GM23248 (cell line): Measurements from ENCODE around the gene GNB2.

ENCODE experiments used
- EZH2 ChIP-seq: fragments of 200-600 bp; sonication (generic); IDR thresholded peaks from 2 replicates; pipeline ENCODE4 v1.6.1; 2018; ENCODE audit warnings: antibody characterized with exemption, mild to moderate bottlenecking; ENCODE audit not compliant: insufficient read depth, poor library complexity, severe bottlenecking
- EZH2phosphoT487 ChIP-seq: fragments of 200-600 bp; sonication (generic); IDR thresholded peaks from 2 replicates; pipeline ENCODE4 v1.6.1; 2018; ENCODE audit warnings: antibody characterized with exemption, moderate library complexity, mild to moderate bottlenecking, low read depth; ENCODE audit not compliant: insufficient read depth

DNA sequence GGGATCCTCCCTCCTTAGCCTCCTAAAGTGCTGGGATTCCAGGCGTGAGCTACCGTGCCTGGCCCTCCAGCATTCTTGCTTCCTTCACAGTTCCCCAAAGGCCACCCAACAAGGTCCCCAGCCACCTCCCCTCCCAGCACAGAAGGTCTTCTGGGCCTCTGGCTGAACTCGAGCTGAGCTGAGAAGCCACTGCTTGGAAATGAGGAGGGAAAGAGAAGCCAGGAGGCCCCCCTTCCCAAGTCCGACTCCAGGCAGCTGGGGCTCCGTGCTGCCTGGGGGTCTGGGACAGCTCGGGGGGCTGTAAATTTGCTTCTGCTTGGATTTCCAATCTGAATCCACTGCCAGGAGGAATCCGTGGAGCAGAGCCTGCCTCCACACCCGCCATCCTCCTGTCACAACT lies 41.2 kb downstream of the GNB2 start:
- no peak for TF ChIP-seq EZH2phosphoT487
- no peak for TF ChIP-seq EZH2
